T-helper 2 cell treated with Interferon-gamma antibody and Interleukin-4, amounts not matched to agents 5 μg/mL and 100 μg/mL, for 36 hours (primary cell): ENCODE data around the gene IPPK.
"Not testable (repeated sequence)": the region's sequence is repeated elsewhere in the genome, so short reads cannot be mapped to it uniquely, and the experiment has no call there.

Source experiments
- DNase-seq: peaks from one replicate; pipeline ENCODE4 v3.0.0; 2021; ENCODE audit warnings: low spot score
- H3K27ac Mint-ChIP-seq: one replicate; pipeline ENCODE4 v1.8.0; 2021; ENCODE audit warnings: mild to moderate bottlenecking, mixed read lengths
- H3K27me3 Mint-ChIP-seq: one replicate; pipeline ENCODE4 v1.8.0; 2021; ENCODE audit warnings: low read depth, mixed read lengths
- H3K36me3 Mint-ChIP-seq: one replicate; pipeline ENCODE4 v1.8.0; 2021; ENCODE audit warnings: low read depth, mixed read lengths
- H3K4me1 Mint-ChIP-seq: one replicate; pipeline ENCODE4 v1.8.0; 2021; ENCODE audit warnings: low read depth, mixed read lengths
- H3K4me3 Mint-ChIP-seq: one replicate; pipeline ENCODE4 v1.8.0; 2022; ENCODE audit warnings: mild to moderate bottlenecking, moderate library complexity, mixed read lengths
- H3K9me3 Mint-ChIP-seq: one replicate; pipeline ENCODE4 v1.8.0; 2021; ENCODE audit warnings: mixed read lengths

The IPPK gene

DNA sequence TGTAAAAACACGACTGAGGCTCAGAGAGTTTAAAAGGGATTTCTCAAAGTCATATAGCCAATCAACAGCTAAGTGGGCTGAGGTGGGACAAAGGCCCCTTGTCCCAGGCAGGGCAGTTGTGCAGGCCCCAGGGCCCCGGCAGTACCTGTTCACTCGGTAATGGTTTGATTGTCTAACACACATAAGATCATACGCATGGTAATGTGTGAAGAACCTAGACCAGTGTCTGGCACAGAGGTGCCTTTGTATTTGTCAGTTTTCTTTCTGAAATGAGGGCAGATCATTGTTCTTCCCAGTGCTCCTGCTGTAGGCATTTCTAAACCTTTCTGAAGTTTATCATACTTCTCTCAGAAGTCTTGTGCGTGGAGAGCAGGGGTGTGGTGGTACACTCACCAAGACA is 66.8 kb downstream of the IPPK start:
- Mint-ChIP-seq H3K27me3 (no peaks in the 10 kb centered on the region), H3K4me3 (no peak overlapping the region)

GRCh38 chr9:92602413-92602812 is 67.5 kb downstream of the IPPK start:
- H3K9me3 Mint-ChIP-seq: peaks cover 12% of the 10 kb centered on the region
- peaks cover 8% of the 10 kb centered on the region for H3K36me3 Mint-ChIP-seq
- no peaks in the 10 kb centered on the region for H3K27me3 Mint-ChIP-seq
- H3K27ac Mint-ChIP-seq: no peak overlapping the region
- H3K4me3 Mint-ChIP-seq: no peak overlapping the region
- no peak for DNase-seq
- H3K4me1 Mint-ChIP-seq: peaks cover 3% of the 10 kb centered on the region

More for the DNA sequence above, 66.8 kb downstream of the IPPK start:
- DNase-seq: no peak
- no peak overlapping the region for H3K27ac Mint-ChIP-seq
- peaks cover 12% of the 10 kb centered on the region for H3K9me3 Mint-ChIP-seq
- peaks cover 3% of the 10 kb centered on the region for H3K4me1 Mint-ChIP-seq
- H3K36me3 Mint-ChIP-seq: peaks cover 8% of the 10 kb centered on the region

- no peak for DNase-seq
- H3K27ac Mint-ChIP-seq: no peak overlapping the region
Measured at GRCh38 chr9:92601451-92601850, 68.5 kb downstream of the IPPK start.

DNA sequence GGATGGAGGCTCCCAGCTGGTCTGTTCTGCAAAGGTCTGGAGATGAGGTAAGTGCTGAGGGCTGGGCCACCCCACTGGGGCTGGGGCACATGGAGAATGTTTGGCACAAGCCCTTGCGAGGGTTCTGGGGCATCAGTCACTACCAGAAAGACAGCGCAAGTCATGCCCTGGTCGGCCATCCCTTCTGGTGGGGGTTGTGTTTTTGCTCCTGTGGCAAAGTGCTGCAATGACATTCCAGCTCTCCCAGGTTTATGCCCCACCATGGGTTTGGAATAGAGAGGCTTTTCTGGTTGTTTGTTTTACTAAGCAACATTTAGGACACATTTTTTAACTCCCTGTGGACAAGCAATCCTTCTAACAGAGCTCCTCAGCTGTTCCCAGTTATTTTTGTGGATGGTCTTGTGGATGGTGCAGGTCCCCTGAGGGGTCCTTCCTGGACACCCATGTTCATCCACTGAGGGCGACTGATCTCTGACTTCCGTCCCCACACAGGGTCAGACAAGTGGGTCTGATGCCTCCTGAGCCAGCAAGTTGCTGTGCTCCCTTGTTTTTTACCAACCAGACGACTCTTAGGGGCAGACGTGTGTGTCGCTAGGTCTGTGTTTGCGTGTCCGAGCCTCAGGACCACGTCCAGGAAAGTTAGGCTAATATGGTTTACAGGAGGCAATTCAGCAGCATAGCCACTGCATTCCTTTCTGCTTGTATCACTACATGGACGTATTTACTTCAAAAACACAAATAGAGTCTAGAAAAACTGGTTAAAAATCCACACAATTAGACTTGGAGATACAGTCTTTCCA is 69.3 kb downstream of the IPPK start:
- H3K27me3 Mint-ChIP-seq: no peaks in the 10 kb centered on the region
- peaks cover 12% of the 10 kb centered on the region for H3K9me3 Mint-ChIP-seq
- H3K4me1 Mint-ChIP-seq: peaks cover 3% of the 10 kb centered on the region
- peaks cover 8% of the 10 kb centered on the region for H3K36me3 Mint-ChIP-seq
- DNase-seq: no peak
- no peak overlapping the region for H3K27ac Mint-ChIP-seq
- no peak overlapping the region for H3K4me3 Mint-ChIP-seq

More at GRCh38 chr9:92601451-92601850, 68.5 kb downstream of the IPPK start:
- no peaks in the 10 kb centered on the region for H3K27me3 Mint-ChIP-seq
- peaks cover 8% of the 10 kb centered on the region for H3K36me3 Mint-ChIP-seq
- peaks cover 12% of the 10 kb centered on the region for H3K9me3 Mint-ChIP-seq
- peaks cover 3% of the 10 kb centered on the region for H3K4me1 Mint-ChIP-seq
- H3K4me3 Mint-ChIP-seq: no peak overlapping the region

GRCh38 chr9:92599938-92600461 is 69.9 kb downstream of the IPPK start:
- Mint-ChIP-seq H3K9me3 (peaks cover 6% of the 10 kb centered on the region), H3K36me3 (peaks cover 4% of the 10 kb centered on the region), H3K27ac (no peak overlapping the region), H3K4me1 (no peaks in the 10 kb centered on the region), H3K27me3 (no peaks in the 10 kb centered on the region), H3K4me3 (no peak overlapping the region)
- no peak for DNase-seq

- DNase-seq: no peak
- Mint-ChIP-seq H3K36me3 (peaks cover 2% of the 10 kb centered on the region), H3K4me3 (no peak overlapping the region), H3K4me1 (no peaks in the 10 kb centered on the region), H3K9me3 (no peaks in the 10 kb centered on the region), H3K27me3 (no peaks in the 10 kb centered on the region), H3K27ac (no peak overlapping the region)
Measured at GRCh38 chr9:92598382-92598781, 71.5 kb downstream of the IPPK start.

DNA sequence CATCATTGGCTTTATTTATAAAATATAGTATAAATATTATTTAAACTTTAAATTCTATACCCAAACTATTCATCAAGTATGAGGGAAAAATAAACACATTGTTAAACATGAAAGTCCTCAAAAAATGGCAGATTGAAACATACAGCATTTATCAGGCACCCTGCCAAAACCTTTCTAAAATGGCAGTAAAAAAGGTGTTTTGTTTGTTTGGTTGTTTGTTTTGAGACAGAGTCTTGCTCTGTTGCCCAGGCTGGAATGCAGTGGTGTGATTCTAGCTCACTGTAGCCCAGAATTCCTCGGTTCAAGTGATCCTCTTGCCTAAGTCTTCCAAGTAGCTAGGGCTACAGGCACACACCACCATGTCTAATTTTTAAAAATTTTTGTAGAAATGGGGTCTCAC is 74.0 kb downstream of the IPPK start:
- H3K36me3 Mint-ChIP-seq: no peaks in the 10 kb centered on the region
- no peak for DNase-seq
- H3K9me3 Mint-ChIP-seq: no peaks in the 10 kb centered on the region
- no peak overlapping the region for H3K27ac Mint-ChIP-seq
- H3K4me3 Mint-ChIP-seq: no peak overlapping the region
- no peaks in the 10 kb centered on the region for H3K27me3 Mint-ChIP-seq
- H3K4me1 Mint-ChIP-seq: no peaks in the 10 kb centered on the region

- not testable (repeated sequence) for DNase-seq, H3K4me1 Mint-ChIP-seq, H3K36me3 Mint-ChIP-seq, H3K4me3 Mint-ChIP-seq, H3K27me3 Mint-ChIP-seq, H3K27ac Mint-ChIP-seq, H3K9me3 Mint-ChIP-seq
Measured at GRCh38 chr9:92595075-92595474, 74.9 kb downstream of the IPPK start.

DNA sequence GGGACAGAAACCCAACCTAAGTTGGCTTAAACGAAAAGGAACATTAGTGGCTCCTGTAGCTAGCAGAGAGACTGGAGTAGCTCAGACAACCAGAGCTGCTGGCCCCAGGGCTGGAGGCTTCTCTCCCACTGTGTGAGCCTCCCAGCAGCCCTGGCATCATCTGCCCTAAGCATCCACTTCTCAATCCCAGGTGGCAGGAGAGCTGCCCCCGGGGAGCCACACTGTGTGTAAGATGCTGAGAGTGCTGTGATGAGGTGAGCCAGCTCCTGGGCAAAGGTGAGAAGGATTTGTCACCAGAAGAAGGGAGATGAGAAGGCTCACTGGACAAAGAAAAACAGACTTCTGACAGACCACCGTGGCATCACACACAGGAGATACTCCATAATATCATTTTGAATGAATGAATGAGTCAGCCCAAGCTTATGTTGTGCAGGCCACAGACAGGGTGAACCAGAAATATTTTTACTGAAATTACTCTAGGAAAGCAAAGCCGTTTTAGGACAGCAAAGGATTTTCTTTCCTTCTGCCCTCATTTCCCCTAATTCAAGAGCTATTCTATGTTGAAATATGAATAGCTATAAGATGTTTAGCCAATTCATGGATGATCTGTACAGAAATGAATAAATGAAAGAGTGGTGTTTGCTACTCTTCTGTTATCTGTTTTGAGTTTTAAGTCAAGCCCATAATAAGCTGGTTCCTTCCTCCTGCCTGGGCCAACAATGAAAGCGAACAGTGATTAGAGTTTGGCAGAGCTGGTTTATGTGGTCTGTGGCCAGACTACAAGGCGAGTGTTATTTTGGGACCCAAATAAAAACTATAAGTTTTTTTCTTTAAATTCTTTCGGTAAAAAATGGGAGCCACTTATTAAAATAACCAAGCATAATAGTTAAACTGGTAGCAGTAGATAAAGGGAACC is 76.7 kb downstream of the IPPK start:
- DNase-seq: no peak
- Mint-ChIP-seq H3K4me1 (no peaks in the 10 kb centered on the region), H3K9me3 (no peaks in the 10 kb centered on the region), H3K27me3 (no peaks in the 10 kb centered on the region), H3K4me3 (no peak overlapping the region), H3K36me3 (no peaks in the 10 kb centered on the region), H3K27ac (no peak overlapping the region)

DNA sequence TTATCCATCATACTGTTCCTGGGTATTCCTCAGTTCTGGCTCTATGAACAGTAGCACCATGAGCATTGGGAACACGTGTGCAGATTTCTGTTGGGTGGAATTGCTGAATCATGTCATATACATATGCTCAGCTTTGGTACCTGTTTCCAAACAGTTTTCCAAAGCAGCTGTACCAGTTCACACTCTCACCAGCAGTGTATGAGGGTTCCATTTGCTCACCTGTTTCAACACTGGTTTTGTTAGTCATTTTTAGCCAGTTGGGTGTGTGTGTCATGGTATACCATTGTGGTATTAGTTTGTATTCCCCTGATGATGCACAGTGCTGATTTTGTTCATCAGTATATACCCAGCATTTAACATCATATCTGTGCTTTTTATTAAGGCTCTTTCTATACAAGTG is 77.4 kb downstream of the IPPK start:
- Mint-ChIP-seq H3K4me1 (no peaks in the 10 kb centered on the region), H3K4me3 (no peak overlapping the region), H3K27me3 (no peaks in the 10 kb centered on the region), H3K9me3 (no peaks in the 10 kb centered on the region), H3K36me3 (no peaks in the 10 kb centered on the region), H3K27ac (no peak overlapping the region)
- DNase-seq: no peak

GRCh38 chr9:92590377-92590776 is 79.6 kb downstream of the IPPK start:
- Mint-ChIP-seq H3K4me3 (no peak overlapping the region), H3K9me3 (peaks cover 4% of the 10 kb centered on the region), H3K27me3 (no peaks in the 10 kb centered on the region), H3K36me3 (peaks cover 4% of the 10 kb centered on the region), H3K4me1 (no peaks in the 10 kb centered on the region), H3K27ac (no peak overlapping the region)
- no peak for DNase-seq

GRCh38 chr9:92589923-92590322 is 80.0 kb downstream of the IPPK start:
- peaks cover 4% of the 10 kb centered on the region for H3K9me3 Mint-ChIP-seq
- H3K4me1 Mint-ChIP-seq: no peaks in the 10 kb centered on the region
- DNase-seq: no peak
- no peak overlapping the region for H3K27ac Mint-ChIP-seq
- peaks cover 4% of the 10 kb centered on the region for H3K36me3 Mint-ChIP-seq
- no peak overlapping the region for H3K4me3 Mint-ChIP-seq
- H3K27me3 Mint-ChIP-seq: no peaks in the 10 kb centered on the region

GRCh38 chr9:92576175-92576574 is 93.8 kb downstream of the IPPK start:
- no peak overlapping the region for H3K27ac Mint-ChIP-seq
- H3K4me1 Mint-ChIP-seq: no peaks in the 10 kb centered on the region
- H3K9me3 Mint-ChIP-seq: peaks cover 10% of the 10 kb centered on the region
- H3K27me3 Mint-ChIP-seq: no peaks in the 10 kb centered on the region
- DNase-seq: no peak
- no peak overlapping the region for H3K4me3 Mint-ChIP-seq
- H3K36me3 Mint-ChIP-seq: no peaks in the 10 kb centered on the region

DNA sequence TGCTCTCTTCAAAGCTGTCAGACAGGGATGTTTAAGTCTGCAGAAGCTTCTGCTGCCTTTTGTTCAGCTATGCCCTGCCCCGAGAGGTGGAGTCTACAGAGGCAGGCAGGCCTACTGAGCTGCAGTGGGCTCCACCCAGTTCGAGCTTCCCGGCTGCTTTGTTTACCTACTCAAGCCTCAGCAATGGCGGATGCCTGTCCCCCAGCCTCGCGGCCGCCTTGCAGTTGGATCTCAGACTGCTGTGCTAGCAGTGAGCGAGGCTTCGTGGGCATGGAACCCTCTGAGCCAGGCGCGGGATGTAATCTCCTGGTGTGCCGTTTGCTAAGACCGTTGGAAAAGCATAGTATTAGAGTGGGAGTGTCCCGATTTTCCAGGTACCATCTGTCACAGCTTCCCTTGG is 96.3 kb downstream of the IPPK start:
- not testable (repeated sequence) for H3K4me3 Mint-ChIP-seq, H3K9me3 Mint-ChIP-seq, H3K36me3 Mint-ChIP-seq, H3K27ac Mint-ChIP-seq, H3K4me1 Mint-ChIP-seq, DNase-seq, H3K27me3 Mint-ChIP-seq
